Gastroesophageal sphincter (tissue), 3 donors: Measurements from ENCODE around the gene LRIG1.

Source experiments
- EP300 ChIP-seq: sonication (generic); formaldehyde crosslinking; IDR thresholded peaks from one replicate; pipeline ENCODE4 v1.6.1; 2017; ENCODE audit warnings: antibody characterized with exemption, mild to moderate bottlenecking
- POLR2A ChIP-seq, 2 donors: fragments of 450-650 bp; IDR thresholded peaks; one replicate each; pipeline ENCODE4 v1.6.1; 2017; ENCODE audit warnings: antibody characterized with exemption in 2 of 2, mild to moderate bottlenecking in 2 of 2, moderate library complexity in 1 of 2
- POLR2AphosphoS5 ChIP-seq: sonication (generic); formaldehyde crosslinking; IDR thresholded peaks from one replicate; pipeline ENCODE4 v1.6.1; 2017; ENCODE audit warnings: antibody characterized with exemption
- TF ChIP-seq, protein P1 (sequence below), 4 experiments: fragments of 200-600 bp in 2 of 4; fragments of 450-650 bp in 2 of 4; sonication (generic) in 1 of 4; IDR thresholded peaks; one replicate each; pipeline ENCODE4 v1.5.1; 2017 to 2019; ENCODE audit warnings: antibody characterized with exemption in 4 of 4, mild to moderate bottlenecking in 2 of 4, moderate library complexity in 2 of 4

DNA sequence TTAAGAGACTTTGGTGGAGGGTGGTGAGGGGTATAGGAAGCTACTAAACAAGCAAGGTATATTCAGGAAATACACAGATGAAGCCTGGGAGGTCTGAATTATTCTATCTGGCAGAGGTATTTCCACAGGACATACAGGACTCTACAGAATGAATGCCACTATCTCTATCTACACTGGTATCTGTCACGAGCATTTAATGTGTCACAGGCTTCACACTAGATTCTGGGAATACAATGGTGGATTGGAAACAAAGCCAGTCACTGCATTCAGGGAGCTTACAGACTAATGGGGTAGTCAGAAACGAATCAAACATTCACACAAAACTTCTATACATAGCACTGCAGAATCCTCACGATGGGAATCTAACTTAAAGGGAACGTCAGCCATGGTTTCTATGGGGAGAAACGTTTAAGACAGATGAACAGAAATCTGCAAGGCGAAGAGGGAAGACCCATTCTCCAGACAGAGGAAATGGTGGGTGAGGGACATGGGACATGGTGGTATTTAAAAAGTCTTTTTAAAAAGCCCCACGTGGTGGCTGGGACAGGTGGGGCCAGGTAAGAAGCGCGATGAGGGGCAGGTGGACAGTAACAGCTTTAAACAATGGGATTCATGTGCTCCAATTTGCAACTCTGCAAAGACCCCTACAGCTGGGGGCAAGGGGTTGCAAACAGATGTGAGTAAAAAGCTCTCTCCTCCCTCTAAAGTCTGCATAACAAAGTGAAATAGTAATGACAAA, 16.5 kb downstream of the LRIG1 start:
- TF ChIP-seq, protein P1, sequence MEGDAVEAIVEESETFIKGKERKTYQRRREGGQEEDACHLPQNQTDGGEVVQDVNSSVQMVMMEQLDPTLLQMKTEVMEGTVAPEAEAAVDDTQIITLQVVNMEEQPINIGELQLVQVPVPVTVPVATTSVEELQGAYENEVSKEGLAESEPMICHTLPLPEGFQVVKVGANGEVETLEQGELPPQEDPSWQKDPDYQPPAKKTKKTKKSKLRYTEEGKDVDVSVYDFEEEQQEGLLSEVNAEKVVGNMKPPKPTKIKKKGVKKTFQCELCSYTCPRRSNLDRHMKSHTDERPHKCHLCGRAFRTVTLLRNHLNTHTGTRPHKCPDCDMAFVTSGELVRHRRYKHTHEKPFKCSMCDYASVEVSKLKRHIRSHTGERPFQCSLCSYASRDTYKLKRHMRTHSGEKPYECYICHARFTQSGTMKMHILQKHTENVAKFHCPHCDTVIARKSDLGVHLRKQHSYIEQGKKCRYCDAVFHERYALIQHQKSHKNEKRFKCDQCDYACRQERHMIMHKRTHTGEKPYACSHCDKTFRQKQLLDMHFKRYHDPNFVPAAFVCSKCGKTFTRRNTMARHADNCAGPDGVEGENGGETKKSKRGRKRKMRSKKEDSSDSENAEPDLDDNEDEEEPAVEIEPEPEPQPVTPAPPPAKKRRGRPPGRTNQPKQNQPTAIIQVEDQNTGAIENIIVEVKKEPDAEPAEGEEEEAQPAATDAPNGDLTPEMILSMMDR (IDR thresholded peaks at IDR 0.05): no peak
- TF ChIP-seq EP300 (no peak), POLR2AphosphoS5 (no peak), POLR2A (IDR thresholded peaks at IDR 0.05) (no peak)
